ENCODE results near the gene CAPZB.

DNA sequence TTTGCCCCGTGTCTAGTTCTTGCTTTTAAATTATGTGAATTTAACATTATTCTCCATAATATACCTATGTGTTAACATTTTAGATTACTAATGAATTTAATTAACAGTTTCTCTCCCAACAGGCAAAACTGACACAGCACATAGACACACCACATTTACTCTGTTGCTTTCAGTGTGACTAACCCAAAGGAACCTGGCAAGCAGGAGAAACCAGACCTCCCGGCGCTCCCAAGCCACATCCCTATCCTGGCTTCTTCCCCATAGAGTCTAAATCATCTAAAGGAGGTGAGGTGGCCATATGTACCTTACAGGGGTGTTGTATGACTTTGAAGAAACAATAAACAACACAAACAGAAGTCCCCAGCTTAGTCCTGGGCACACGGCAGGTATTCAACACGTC lies 69.2 kb downstream of the CAPZB start:
- TF ChIP-seq POLR2A (IDR thresholded peaks at IDR 0.05): no peak
- TF ChIP-seq, protein P1, sequence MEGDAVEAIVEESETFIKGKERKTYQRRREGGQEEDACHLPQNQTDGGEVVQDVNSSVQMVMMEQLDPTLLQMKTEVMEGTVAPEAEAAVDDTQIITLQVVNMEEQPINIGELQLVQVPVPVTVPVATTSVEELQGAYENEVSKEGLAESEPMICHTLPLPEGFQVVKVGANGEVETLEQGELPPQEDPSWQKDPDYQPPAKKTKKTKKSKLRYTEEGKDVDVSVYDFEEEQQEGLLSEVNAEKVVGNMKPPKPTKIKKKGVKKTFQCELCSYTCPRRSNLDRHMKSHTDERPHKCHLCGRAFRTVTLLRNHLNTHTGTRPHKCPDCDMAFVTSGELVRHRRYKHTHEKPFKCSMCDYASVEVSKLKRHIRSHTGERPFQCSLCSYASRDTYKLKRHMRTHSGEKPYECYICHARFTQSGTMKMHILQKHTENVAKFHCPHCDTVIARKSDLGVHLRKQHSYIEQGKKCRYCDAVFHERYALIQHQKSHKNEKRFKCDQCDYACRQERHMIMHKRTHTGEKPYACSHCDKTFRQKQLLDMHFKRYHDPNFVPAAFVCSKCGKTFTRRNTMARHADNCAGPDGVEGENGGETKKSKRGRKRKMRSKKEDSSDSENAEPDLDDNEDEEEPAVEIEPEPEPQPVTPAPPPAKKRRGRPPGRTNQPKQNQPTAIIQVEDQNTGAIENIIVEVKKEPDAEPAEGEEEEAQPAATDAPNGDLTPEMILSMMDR (IDR thresholded peaks at IDR 0.05): no peak

Measured in lower leg skin (tissue), 3 donors.